ENCODE results near the gene PLEKHA4. TPM values are rescaled to one million over a fixed set of nuclear protein-coding genes. Genes with fewer than 3 reads are reported as not detected.

PLEKHA4 gene, protein sequence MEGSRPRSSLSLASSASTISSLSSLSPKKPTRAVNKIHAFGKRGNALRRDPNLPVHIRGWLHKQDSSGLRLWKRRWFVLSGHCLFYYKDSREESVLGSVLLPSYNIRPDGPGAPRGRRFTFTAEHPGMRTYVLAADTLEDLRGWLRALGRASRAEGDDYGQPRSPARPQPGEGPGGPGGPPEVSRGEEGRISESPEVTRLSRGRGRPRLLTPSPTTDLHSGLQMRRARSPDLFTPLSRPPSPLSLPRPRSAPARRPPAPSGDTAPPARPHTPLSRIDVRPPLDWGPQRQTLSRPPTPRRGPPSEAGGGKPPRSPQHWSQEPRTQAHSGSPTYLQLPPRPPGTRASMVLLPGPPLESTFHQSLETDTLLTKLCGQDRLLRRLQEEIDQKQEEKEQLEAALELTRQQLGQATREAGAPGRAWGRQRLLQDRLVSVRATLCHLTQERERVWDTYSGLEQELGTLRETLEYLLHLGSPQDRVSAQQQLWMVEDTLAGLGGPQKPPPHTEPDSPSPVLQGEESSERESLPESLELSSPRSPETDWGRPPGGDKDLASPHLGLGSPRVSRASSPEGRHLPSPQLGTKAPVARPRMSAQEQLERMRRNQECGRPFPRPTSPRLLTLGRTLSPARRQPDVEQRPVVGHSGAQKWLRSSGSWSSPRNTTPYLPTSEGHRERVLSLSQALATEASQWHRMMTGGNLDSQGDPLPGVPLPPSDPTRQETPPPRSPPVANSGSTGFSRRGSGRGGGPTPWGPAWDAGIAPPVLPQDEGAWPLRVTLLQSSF
- total RNA-seq = 10 to 100 TPM in 2 of 4 donors, 1 to 10 TPM in 2; 2.6 to 34.4 (median 10.3) TPM

DNA sequence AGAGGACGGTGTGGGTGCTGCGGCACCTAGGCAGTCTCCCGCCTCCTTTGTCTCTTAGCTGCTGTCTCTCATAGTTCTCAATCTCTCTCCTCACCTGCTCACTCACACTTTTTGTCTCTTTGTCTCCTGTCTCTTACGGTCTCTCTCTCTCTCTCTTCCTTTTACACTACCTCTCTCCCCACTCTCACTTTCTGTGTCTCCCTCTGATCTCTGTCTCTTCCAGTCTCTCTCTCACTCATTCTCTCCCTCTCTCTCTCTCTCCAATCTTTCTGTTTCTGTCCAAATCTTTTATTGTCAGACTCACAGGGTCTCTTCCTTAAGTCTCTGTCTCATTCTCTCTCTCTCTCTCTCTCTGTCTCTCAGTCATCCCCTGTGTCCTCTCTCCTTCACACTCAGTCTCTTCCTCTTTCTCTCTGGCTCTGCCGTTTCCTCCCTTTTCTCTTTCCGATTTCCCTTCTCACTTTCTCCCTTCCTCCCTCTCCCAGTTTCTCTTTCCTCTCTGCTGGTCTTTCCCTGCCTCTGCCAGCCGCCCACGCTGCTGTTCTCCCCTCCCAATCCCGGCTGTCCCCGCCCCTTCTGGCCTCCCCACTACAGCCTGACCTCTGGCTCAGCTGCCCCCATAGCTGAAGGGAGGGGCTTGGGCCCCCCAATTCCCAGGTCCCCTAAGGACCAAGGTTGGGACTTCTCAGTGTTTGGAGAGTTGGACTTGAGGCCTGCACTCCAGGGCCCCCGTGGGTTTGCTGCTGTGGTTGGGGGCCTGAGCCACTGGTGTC, at the start of gene PLEKHA4:
TSS of gene PLEKHA4 (minus strand) at position 504 of the 773 bp plus-strand sequence. CDS start 997 bp downstream, outside the sequence.
- Histone ChIP-seq H3K27ac (peak within 1 kb of the TSS; percentile 74 to 84 (median 81)), H3K27me3 (no peaks in the 10 kb centered on the region), H3K4me3 (peak within 1 kb of the TSS; percentile 9 to 36 (median 16)), H3K36me3 (no peaks in the 10 kb centered on the region), H3K9me3 (no peaks in the 10 kb centered on the region), H3K4me1 (peaks cover 5 to 28% (median 22%) of the 10 kb centered on the region in 4 donors)
- TF ChIP-seq POLR2AphosphoS5 (IDR thresholded peaks at IDR 0.05) (peak in 2 of 3 donors; percentile 16 to 36), EP300 (IDR thresholded peaks at IDR 0.05; ENCODE audit: low read depth) (no peak)
- DNase-seq = peak; percentile 49
- 23 to 24% methylated on average over 4 to 11 of the region's 11 CpGs for WGBS, 2 donors (ENCODE audit: low coverage in 1 of 2)
- intact Hi-C loops (cut with DNase I; ENCODE audit: low total_unique reads) = no loop called here
- in situ Hi-C loops (cut with MboI; ENCODE audit: low pct_ligation_motif_present in 1 of 4, low pct_unique_long_range_greater_than_20kb in 1 of 4, low sequenced_read_pairs in 3 of 4) = loop anchor here in 1 of 4 donors (25.0 kb wide), 1 partner anchor 94 kb away; the partner anchor contains the start of genes BAX and FTL

DNA sequence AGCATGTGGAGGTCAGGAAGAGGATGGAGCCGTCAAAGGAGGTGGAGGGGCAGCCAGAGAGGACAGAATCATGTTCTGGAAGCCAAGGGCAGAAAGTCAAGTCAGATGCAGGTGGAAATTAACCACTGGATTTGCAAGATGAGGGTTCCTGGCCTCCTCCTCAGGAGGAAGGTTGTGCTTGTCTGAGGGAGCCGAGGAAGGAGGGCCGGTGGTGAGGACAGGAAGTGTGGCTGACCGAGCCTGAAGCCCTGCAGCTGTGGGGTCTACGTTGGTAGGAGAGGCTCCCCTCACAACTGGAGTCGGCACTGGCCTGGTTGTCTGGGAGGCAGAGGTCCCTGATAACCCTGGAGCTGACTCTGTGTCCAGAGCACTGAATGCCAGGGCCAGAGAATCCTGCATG, 49.7 kb upstream of the PLEKHA4 start:
- H3K27ac ChIP-seq = no peak overlapping the region
- no peaks in the 10 kb centered on the region for H3K4me1 ChIP-seq
- TF ChIP-seq, protein P1, sequence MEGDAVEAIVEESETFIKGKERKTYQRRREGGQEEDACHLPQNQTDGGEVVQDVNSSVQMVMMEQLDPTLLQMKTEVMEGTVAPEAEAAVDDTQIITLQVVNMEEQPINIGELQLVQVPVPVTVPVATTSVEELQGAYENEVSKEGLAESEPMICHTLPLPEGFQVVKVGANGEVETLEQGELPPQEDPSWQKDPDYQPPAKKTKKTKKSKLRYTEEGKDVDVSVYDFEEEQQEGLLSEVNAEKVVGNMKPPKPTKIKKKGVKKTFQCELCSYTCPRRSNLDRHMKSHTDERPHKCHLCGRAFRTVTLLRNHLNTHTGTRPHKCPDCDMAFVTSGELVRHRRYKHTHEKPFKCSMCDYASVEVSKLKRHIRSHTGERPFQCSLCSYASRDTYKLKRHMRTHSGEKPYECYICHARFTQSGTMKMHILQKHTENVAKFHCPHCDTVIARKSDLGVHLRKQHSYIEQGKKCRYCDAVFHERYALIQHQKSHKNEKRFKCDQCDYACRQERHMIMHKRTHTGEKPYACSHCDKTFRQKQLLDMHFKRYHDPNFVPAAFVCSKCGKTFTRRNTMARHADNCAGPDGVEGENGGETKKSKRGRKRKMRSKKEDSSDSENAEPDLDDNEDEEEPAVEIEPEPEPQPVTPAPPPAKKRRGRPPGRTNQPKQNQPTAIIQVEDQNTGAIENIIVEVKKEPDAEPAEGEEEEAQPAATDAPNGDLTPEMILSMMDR (IDR thresholded peaks at IDR 0.05) = no peak
- TF ChIP-seq POLR2AphosphoS5 (IDR thresholded peaks at IDR 0.05) = no peak
- TF ChIP-seq POLR2A (IDR thresholded peaks at IDR 0.05) = no peak
- TF ChIP-seq EP300 (IDR thresholded peaks at IDR 0.05; ENCODE audit: low read depth) = no peak
- in situ Hi-C loops (cut with MboI; ENCODE audit: low pct_ligation_motif_present in 1 of 4, low pct_unique_long_range_greater_than_20kb in 1 of 4, low sequenced_read_pairs in 3 of 4) (no loop called here), intact Hi-C loops (cut with DNase I; ENCODE audit: low total_unique reads) (no loop called here)
- DNase-seq = no peak
- H3K27me3 ChIP-seq = no peaks in the 10 kb centered on the region
- H3K36me3 ChIP-seq = peaks cover 0 to 45% (median 1%) of the 10 kb centered on the region in 4 donors
- 60 to 82% methylated on average over 1 to 6 of the region's 6 CpGs for WGBS, 2 donors (ENCODE audit: low coverage in 1 of 2)
- H3K4me3 ChIP-seq = no peak overlapping the region
- no peaks in the 10 kb centered on the region for H3K9me3 ChIP-seq

DNA sequence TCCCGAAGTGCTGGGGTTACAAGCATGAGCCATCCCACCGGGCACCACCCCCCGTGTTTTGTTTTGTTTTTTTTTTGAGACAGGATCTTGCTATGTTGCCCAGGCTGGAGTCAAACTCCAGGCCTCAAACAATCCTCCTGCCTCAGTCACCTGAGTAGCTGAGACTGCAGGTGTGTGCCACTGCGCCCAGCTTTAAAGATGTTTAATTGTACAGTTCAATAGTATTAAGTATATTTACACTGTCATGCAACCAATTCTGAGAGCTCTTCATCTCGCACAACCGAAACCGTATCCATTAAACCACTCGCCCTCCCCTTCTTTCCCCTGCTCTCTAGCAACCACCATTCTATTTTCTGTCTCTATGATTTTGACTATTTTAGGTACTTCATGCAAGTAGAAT, 47.3 kb upstream of the PLEKHA4 start:
- TF ChIP-seq, protein P1 (IDR thresholded peaks at IDR 0.05) = no peak
- TF ChIP-seq EP300 (IDR thresholded peaks at IDR 0.05; ENCODE audit: low read depth) (no peak), POLR2AphosphoS5 (IDR thresholded peaks at IDR 0.05) (no peak), POLR2A (IDR thresholded peaks at IDR 0.05) (no peak)
- peaks cover 0 to 68% (median 12%) of the 10 kb centered on the region in 4 donors for H3K36me3 ChIP-seq

DNA sequence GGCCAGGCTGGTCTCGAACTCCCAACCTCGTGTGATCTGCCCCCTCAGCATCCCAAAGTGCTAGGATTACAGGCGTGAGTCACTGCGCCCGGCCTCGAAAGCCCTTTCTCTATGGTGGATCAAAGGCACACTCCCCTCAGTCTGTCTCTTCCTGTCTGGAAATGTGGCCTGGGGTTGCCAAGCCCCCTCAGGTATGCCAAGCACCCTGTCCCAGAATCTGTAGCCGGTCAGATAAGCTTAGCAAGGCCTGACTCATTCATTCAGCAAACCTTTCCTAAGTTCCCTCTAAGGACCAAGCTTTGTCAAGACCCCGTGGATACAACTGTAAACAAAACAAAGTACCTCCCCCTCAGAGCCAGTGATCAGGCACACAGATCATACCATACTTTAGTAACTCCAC, 45.8 kb upstream of the PLEKHA4 start:
- no peaks in the 10 kb centered on the region for H3K9me3 ChIP-seq
- in situ Hi-C loops (cut with MboI; ENCODE audit: low pct_ligation_motif_present in 1 of 4, low pct_unique_long_range_greater_than_20kb in 1 of 4, low sequenced_read_pairs in 3 of 4) (no loop called here), intact Hi-C loops (cut with DNase I; ENCODE audit: low total_unique reads) (no loop called here)
- H3K36me3 ChIP-seq = peaks cover 0 to 82% (median 18%) of the 10 kb centered on the region in 4 donors
- H3K27ac ChIP-seq = no peak overlapping the region
- 99% methylated on average over 8 of the region's 8 CpGs; no CpG with 5 or more reads in 1 of the 2 donors for WGBS, 2 donors (ENCODE audit: low coverage in 1 of 2)
- H3K27me3 ChIP-seq = no peaks in the 10 kb centered on the region
- H3K4me1 ChIP-seq = no peaks in the 10 kb centered on the region
- H3K4me3 ChIP-seq = no peak overlapping the region
- TF ChIP-seq POLR2A (IDR thresholded peaks at IDR 0.05) (no peak), EP300 (IDR thresholded peaks at IDR 0.05; ENCODE audit: low read depth) (no peak), POLR2AphosphoS5 (IDR thresholded peaks at IDR 0.05) (no peak)
- TF ChIP-seq, protein P1 (IDR thresholded peaks at IDR 0.05) = no peak
- DNase-seq = no peak

More for the DNA sequence above, 47.3 kb upstream of the PLEKHA4 start:
- in situ Hi-C loops (cut with MboI; ENCODE audit: low pct_ligation_motif_present in 1 of 4, low pct_unique_long_range_greater_than_20kb in 1 of 4, low sequenced_read_pairs in 3 of 4) = no loop called here
- Histone ChIP-seq H3K9me3 (no peaks in the 10 kb centered on the region), H3K4me1 (no peaks in the 10 kb centered on the region), H3K27ac (no peak overlapping the region), H3K27me3 (no peaks in the 10 kb centered on the region), H3K4me3 (no peak overlapping the region)
- intact Hi-C loops (cut with DNase I; ENCODE audit: low total_unique reads) = no loop called here
- WGBS, 2 donors (ENCODE audit: low coverage in 1 of 2) = 83 to 85% methylated on average over 8 of the region's 8 CpGs
- DNase-seq = no peak

All from transverse colon (tissue), 4 donors.